ENCODE results near the gene SCNN1G.
"Not testable (repeated sequence)": the region's sequence is repeated elsewhere in the genome, so short reads cannot be mapped to it uniquely, and the experiment has no call there.

SCNN1G gene

GRCh38 chr16:23244122-23244521 lies 61.6 kb downstream of the SCNN1G start:
- POLR2A ChIA-PET (ENCODE audit: low non-redundant PET) = no interaction called here
- no peak for TF ChIP-seq CTCF (conservative IDR thresholded peaks at IDR 0.05; ENCODE audit: low read depth)
- no peak overlapping the region for H3K27ac ChIP-seq
- CTCF ChIA-PET = interaction anchor here (0.6 kb wide), 1 partner anchor 46 kb away, joined by 3 read pairs; no protein-coding TSS in a partner anchor
- DNase-seq (ENCODE audit: low spot score) = no peak

DNA sequence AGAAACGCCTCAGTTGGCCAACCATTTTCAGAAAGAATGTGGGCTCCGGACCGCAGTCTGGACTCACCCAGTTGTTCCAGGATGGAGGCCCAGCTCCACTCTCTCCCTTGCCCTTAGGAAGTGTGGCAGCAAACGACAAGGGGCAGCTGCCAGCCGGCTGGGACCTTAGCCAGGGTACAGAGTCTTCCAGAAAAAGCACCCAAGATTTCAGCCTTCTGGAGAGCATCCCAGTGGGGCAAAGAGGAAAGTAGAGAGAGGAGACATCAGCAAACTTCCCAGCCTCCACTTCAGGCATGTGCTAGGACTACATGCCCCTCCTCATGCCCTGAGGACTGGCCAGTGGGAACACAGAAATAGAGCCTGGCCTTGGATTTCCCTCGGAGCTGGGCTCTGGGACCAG lies 62.7 kb downstream of the SCNN1G start:
- no peak for DNase-seq (ENCODE audit: low spot score)
- no peak for TF ChIP-seq CTCF (conservative IDR thresholded peaks at IDR 0.05; ENCODE audit: low read depth)
- POLR2A ChIA-PET (ENCODE audit: low non-redundant PET) = no interaction called here
- CTCF ChIA-PET = interaction anchor here (0.7 kb wide), 1 partner anchor 12 kb away, joined by 3 read pairs; no protein-coding TSS in a partner anchor
- H3K27ac ChIP-seq = no peak overlapping the region

DNA sequence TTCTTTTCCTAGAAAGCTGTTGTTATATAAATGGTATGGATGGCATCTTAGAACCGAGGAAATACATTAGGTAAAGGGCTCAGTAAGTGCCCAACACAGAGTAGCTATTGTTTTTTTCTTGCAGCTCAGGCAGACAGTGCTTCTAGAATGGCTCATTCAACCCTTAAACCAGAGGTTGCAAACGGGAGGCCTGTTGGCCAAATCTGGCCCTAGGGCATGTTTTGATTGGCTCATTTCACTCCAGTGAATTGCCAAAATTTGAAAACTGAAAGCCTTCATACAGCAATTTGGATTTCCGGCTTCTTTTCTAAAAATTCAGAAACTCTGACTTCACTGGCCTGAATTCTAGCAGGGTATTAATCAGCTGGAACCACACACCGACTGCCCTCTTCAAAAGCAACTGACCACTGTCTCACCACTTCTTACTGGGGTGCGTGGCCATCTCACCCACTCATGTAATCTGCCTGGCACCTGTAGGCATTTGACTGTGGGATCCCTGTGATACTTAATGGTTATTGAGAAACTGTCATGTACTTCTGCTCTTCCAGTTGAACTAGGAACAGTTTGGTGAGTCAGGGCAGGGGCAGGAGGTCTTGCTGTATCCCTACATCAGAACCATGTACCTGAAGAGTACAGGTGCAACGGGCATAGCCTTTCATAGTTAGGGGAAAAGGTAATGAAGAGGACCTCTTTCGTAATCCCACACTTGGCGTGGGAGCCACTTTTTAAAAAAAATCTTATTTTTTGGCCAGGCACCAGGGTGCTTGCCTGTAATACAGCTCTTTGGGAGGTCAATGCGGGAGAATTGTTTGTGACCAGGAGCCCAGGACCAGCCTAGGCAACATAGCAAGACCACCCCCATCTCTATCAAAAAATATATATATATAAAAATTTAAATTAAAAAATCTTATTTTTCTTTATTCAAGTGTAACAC lies 66.0 kb downstream of the SCNN1G start:
- no peak for TF ChIP-seq CTCF (conservative IDR thresholded peaks at IDR 0.05; ENCODE audit: low read depth)
- CTCF ChIA-PET = interaction anchor here (0.6 to 1.7 kb wide), 2 partner anchors 52 to 213 kb away, joined by 3 to 6 read pairs; no protein-coding TSS in a partner anchor
- POLR2A ChIA-PET (ENCODE audit: low non-redundant PET) = no interaction called here
- DNase-seq (ENCODE audit: low spot score) = no peak
- no peak overlapping the region for H3K27ac ChIP-seq

GRCh38 chr16:23249830-23250229 lies 67.3 kb downstream of the SCNN1G start:
- no peak overlapping the region for H3K27ac ChIP-seq
- ChIA-PET POLR2A (ENCODE audit: low non-redundant PET) (interaction anchor here (0.6 kb wide), 1 partner anchor 60 kb away, joined by 3 read pairs; no protein-coding TSS in a partner anchor), CTCF (no interaction called here)
- DNase-seq (ENCODE audit: low spot score) = no peak
- TF ChIP-seq CTCF (conservative IDR thresholded peaks at IDR 0.05; ENCODE audit: low read depth) = no peak

GRCh38 chr16:23252310-23252709 lies 69.8 kb downstream of the SCNN1G start:
- no peak for DNase-seq (ENCODE audit: low spot score)
- H3K27ac ChIP-seq = no peak overlapping the region
- CTCF ChIA-PET = interaction anchor here (0.9 kb wide), 1 partner anchor 13 kb away, joined by 6 read pairs; no protein-coding TSS in a partner anchor
- POLR2A ChIA-PET (ENCODE audit: low non-redundant PET) = no interaction called here
- no peak for TF ChIP-seq CTCF (conservative IDR thresholded peaks at IDR 0.05; ENCODE audit: low read depth)

DNA sequence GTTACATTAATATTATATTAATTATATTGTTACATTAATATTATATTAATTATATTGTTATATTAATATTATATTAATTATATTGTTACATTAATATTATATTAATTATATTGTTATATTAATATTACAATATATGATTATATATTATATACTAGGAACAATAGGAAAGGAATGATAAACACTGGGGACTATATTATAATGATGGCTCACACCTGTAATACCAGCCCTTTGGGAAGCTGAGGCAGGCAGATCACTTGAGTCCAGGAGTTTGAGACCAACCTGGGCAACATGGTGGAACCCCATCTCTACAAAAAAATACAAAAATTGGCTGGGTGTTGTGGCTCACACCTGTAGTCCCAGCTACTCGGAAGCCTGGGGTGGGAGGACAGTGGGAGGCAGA lies 71.1 kb downstream of the SCNN1G start:
- DNase-seq (ENCODE audit: low spot score); CTCF ChIA-PET; H3K27ac ChIP-seq; POLR2A ChIA-PET (ENCODE audit: low non-redundant PET): not testable (repeated sequence)

DNA sequence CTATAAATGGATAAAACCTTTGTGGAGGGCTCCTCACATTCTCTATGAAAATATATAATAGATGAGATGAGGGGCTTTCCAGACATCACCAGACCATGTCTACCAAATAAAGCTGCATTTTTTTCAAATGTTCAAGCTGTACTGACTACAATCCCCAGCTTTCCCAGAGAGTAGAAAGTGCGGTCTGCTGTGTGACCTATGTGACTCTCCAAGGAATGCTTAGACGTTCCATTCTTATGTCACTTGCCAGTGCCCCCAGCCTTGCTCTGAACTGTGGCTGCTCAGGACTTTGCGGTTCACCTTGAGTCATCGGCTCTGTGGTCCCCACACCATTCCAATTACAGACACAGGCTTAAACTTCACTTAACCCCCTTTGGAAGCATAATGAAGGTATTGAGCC lies 71.8 kb downstream of the SCNN1G start:
- H3K27ac ChIP-seq = no peak overlapping the region
- CTCF ChIA-PET = no interaction called here
- POLR2A ChIA-PET (ENCODE audit: low non-redundant PET) = no interaction called here
- DNase-seq (ENCODE audit: low spot score) = no peak
- TF ChIP-seq CTCF (conservative IDR thresholded peaks at IDR 0.05; ENCODE audit: low read depth) = no peak
